GM19328 (cell line): Measurements from ENCODE around the gene PRKCB.

ENCODE experiments used
- ATAC-seq: cut with Tn5 transposase; IDR thresholded peaks from one replicate; pipeline ENCODE4 v1.9.1; 2021; ENCODE audit warnings: mild to moderate bottlenecking, moderate library complexity; ENCODE audit not compliant: unreplicated experiment

The PRKCB gene

DNA sequence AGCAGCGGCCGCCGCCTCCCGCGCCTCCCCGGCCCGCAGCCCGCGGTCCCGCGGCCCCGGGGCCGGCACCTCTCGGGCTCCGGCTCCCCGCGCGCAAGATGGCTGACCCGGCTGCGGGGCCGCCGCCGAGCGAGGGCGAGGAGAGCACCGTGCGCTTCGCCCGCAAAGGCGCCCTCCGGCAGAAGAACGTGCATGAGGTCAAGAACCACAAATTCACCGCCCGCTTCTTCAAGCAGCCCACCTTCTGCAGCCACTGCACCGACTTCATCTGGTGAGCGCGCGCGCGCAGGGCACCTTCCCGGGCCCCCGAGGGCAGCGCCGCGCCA lies 258 bp downstream of the PRKCB start:
- peak; percentile 27 for ATAC-seq

DNA sequence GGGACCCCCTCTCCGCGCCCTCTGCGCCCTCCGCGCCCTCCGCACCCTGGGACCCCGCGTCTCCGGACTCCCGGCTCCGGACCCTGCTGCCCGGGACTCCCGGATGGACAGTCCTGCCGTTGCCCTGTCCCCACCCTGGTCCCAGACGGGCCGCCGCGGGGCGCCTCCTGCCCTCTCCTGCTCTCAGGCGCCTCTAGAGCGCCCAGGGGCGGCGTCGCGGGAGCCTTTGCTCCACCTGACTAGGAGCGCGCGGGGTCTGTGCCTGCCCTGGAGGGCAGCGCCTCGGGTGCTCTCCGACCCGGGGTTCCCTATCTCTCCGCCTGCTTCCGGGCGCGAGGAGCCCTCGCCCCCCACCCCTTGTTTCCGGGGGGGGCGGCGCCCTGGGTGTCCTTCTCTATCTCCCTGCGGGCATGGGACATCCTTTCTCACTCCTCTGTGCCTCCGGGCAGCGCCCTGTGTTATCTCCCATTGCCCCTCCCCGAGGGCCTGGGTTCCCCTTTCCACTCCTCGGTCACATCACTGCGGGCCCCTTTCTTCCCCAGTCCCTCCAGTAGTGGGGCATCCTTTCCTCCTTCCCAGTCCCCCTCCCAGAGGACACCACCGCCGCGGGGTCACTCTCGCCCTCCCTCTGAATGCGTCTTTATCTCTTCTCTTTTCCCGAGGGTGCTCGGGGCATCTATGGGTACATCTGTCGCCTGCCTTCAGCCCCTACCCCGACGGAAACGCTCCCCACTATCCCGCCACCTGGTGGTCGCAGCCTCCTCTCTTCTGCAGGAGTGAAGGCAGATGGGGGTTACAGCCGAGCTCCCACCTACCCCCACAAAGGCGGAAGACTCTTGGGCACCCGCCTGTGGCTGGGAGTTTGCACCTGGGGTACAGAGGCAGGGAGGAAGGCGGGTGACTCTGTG lies 875 bp downstream of the PRKCB start:
- ATAC-seq = peak; percentile 28

DNA sequence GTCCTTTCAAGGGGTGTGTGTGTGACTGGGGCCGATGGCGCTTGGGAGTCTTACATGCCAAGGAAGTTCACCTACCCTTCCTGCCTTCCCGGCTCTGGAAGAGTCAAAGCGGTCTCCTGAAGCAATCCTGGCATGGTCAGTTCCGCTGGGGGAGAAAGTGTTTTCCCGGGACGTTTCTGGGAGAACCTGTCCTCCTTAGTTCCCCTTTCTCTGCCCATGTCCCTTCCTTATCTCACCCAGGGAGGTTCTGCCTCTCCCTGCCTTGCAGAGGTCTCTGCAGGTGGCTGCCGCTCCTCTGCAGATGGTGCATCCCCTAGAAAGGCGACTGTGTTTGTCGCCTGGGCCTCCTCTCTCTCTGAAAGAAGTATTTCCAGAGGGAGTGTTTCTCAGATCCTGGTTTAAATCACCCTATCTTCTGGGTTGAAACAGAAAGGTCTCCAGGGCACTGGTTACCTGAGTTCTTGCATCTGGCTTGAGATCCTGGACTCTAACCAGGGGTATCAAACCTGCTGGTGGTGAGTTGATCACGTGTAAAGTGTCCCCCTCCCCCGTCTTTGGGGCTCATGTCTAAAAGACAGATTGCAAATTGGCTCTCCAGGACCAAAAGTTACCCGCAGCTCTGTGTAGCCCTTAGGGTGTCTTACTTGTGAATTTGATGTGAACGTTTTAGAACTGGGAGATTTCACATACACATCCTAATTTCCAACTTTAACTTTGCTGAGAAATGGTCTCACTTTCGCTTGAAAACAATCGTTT lies 1.9 kb downstream of the PRKCB start:
- no peak for ATAC-seq

DNA sequence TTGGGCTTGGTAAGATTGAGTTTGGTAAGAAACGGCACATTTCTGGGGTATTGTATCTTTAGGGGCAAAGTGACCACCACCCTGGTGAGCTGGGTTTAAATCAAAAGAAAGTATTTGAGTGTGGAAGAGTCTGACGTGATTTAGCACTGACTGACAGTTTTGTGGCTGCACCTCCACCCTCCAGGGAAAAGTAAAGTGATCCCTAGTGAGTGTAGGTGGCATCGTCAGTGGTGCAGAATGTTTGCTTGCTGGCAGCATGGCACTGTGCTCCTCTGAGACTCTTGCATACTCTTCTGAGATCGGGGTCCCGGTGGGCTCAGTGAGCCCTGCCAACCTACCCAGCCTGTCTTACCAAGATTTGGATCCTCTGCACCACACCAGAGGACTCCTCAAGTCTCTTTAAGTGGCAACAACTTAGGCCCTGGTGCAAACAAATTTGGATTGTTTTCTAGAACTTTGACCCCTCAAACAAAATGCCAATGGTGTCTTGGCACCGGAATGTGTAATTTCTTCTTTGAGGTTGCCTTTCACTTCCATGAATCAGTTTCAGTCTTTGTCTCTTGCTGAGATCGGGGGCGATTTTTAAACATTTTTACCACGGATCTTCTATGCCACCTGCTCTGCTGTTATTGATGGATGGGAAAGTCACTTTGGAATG lies 2.8 kb downstream of the PRKCB start:
- ATAC-seq = no peak

DNA sequence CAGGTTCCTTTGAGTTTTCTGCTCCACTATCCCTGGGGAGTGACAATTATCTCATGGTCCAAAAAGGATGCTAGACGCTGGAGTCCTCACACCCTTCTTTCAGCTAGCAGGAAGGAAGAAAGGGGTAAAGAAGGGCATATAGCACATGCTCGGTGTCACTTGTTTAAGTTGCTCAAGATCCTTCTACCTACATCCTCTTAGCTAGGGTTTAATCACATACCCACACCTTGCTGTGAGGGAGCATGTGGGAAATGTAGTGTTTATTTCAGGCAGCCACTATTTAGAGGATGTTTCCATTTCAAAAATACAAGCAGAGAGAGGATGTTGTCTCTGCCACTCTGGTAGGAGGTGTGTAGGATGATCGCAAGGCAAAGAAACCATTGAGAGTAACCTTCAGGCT lies 4.5 kb downstream of the PRKCB start:
- no peak for ATAC-seq

DNA sequence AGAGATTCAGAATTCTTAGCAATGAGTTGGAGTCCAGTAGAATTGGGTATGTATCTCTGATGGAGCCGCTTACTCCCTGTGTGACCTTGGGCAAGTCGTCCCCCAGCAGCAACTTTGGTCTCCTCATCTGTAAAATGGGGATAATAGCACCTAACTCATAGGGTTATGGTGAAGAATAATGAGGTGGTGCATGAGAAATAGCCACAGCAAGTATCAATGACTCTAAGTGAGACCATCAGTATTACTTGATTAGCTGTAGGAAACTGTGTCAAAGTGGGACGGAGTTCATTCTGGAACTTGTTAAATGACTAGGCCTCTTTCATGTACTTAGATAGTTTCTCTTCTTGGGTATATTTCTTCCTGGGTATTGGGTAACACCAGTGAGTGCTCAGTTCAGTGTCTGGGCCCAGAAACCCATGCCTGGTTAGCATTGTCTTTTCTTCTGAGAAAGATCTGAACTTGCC lies 6.4 kb downstream of the PRKCB start:
- peak; percentile 48 for ATAC-seq

DNA sequence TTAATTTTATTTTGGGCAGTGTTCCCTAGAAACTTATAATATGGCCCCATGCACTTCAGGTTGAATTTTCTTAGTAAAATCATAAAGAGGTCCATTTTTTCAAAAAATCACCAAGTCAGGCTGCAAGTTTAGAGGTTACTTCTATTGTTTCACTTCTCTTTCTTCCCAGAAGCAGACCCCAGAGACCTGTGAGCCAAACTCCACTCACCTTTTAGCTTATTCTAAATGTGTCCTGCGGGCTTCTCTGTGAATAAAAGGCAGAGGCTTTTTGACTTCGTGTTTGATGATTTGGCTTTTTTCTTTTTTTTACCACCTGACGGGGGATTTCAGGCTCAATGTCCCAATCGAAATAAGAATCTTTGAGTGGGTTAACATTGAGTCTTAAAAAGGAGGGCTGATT lies 7.4 kb downstream of the PRKCB start:
- ATAC-seq = no peak

DNA sequence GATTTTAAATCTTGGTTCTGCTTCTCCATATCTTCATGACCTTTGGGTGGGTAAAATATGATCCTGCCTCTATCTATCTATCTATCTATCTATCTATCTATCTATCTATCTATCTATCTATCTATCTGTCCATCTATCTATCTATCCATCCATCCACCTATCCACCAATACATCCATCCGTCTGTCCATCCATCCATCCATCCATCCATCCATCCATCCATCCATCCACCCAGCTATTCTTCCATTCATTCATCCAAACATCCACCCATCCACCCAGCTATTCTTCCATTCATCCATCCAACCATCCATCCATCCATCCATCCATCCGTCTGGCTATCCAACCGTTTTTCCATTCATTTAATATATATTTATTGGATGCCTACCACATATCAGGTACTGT lies 11.5 kb downstream of the PRKCB start:
- no peak for ATAC-seq

DNA sequence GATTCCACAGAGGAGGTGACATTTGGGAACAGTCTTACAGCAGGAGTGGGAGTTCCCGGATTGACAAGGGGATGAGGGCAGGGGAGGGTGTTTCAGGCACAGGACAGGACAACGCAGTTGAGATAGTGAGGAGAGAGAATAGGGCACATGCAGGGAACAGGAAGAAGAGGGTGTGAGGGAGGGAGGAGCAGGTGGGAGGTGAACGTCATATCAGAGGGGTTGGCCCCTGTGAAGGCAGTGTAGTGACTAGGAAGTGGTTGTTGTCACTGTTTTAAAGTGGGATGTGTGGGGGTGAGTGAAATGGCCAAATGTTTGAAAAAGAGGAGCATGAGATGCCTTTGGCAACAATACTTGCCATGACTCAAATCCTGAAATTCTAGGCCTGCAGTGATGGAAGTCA lies 12.2 kb downstream of the PRKCB start:
- ATAC-seq = no peak

DNA sequence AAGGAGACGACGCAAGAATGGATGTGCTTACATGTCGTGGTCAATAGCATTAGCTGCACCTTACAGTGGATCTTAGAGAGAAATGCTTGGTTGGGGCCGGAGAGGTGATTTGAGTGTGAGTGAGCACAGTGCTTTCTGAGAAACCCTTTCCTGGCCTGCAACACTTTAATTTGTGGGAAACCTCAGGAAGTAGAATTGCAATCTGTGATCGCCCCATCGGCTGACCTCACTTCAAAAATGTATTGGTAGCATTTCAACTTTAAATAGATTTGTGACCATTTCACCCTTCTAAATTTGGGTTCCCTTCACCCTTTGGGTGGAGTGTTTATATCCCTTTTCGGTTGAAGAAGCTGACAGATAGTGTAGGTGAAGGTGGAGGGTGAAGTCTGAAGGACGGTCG lies 13.2 kb downstream of the PRKCB start:
- ATAC-seq = no peak

DNA sequence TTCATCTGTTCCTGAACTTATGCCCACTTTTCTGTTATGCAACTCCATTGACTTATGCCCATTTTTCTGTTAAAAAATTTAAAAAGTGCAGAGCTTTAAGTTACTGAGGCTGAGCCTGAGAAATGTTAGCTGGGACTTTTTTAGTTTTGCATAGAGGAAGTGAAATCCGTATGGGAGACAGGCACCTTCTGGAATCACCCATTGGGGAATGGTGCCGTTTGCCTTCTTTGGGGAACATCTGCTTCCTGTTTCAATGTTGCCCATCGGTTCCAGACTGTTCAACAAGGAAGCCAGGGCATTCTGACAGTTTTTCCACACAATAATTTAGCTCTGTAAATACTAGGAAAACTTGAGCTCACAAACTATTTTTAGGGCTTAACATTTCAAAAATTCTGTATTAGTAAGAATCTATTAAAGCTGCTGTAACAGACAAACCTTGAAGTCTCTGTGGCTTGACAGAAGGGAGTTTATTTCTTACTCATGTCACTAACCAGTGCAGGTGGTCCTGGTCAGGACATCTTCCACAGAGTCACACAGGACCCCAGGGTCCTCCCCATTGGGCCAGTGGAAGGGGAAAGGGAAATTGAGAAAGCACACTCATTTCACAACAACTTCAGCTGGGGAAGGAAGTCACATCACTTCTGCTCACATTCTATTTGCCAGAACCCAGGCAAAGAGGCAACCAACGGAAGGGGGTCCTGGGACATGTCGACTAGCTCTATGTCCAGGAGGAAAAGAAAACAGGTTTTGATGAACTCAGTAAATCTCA lies 17.2 kb downstream of the PRKCB start:
- ATAC-seq = no peak

DNA sequence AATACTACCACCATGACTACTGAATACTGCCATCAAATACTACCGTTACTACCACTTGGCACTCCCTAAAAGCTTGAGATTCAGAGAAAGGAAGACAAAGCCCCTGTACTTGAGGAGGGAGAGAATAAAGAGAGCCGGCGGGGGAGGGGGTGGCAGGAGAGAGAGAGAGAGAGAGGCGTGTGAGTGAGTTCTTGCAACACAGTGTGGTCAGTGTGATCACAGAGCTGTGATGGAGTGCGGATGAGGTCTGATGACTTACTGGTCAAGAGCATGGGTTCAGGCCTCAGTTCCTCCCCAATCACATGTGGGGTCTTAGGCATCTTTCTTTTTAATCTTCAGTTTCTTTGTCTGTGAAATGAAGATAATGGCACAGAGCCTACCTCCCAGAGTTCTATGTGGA lies 19.2 kb downstream of the PRKCB start:
- ATAC-seq = no peak

DNA sequence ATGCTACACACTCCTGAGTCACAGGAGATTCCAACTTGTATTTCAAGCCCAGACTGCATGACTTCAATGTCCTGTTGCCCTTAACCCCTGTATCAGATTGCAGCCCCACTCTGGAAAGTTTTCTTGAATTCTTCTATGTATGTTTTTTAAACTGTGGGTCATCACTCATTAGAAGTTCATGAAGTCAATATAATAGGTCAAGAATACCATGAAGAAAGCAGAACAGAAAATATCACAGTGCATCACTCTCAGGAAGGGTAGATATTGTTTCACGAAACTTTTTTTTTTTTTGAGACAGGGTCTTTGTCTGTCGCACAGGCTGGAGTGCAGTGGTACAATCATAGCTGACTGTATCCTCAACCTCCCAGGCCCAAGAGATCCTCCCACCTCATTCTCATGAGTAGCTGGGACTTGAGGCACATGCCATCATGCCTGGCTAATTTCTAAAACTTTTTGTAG lies 20.5 kb downstream of the PRKCB start:
- ATAC-seq = no peak

DNA sequence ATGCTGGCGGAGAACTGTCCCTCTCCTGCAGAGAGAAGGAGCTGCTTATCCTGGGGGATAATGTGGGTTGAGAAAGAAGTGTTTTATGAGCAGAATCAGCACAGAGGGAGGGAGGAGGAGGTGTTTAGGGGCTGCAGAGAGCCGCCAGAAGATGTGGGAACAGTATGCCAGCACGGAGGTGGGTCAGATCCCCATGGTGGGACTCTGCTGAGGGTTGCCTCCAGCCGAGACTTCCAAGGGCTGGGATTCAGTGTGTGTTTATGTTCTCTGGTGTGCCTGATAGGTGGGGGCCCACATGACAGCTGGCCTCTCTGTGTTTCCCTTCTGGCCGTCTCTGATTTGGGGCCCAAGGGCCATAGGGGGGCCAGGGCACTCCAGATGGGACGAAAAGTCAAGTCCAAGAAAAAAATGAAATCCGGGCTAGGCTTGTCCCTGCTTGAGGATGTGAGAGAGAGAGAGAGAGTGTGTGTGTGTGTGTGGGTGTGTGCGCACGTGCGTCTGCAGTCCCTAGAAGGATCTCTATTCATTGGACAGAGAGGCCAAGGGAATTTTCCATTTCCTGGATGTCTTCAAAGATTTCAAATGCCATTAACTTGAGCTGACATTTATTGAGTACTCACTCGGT lies 21.6 kb downstream of the PRKCB start:
- no peak for ATAC-seq

DNA sequence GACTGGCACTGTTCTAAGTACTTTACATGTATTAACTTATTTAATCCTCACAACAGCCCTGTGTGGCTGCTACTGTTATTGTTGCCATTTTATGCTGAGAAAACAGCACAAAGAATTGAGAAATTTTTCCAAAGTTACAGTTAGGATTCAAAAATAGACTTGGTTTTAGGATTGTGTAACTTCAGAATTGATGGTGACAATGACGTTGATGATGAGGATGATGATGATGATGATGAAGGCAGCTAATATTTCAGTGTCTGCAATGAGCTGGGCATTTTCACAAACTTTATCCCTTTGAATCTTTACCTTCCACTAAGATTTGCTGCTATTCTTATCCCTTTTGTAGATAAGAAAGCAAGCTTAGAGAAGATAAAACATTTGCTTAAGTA lies 22.1 kb downstream of the PRKCB start:
- no peak for ATAC-seq

DNA sequence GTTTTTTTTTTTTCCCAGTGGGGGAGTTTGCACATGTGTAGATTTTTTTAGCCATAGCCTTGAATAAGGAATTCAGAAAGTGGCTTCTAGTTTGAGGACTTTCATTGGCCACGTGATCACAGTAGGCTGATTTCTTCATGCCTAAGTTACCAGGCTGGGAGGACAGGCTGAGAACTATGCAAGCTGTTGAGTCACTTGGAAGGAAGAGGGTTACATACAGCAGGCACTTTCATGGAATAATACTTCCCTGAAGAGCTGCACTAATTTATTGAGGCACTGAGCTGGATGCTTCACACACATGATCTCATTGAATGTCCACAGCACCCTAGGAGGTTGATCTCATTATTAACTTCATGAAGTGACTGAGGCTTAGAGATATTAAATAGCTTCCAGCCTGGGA lies 22.8 kb downstream of the PRKCB start:
- no peak for ATAC-seq

DNA sequence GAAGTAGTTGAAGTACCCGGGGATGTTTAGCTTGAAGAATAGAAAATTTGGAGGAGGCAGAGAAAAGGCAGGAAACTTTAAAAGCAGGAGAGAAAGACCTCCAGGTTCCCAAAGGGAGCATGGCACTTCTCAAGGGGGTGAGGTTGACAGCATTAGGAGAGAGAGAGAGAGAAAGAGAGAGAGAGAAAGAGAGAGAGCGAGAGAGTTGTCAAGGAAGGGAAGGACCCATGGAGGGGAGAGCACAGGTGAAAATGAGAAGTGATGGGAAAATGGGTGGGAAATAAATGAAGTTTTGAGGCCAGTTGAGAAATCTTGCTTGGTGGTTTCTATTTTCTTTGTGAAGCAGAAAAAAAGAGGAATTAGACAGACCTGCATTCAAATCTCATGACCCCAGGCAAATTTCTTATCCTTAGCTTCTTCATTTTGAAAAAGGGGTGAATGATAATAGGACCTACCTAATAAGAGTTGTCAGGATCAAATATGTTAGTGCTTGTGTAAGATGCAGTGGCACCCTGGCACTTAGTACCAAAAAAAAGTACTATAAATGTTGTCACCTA lies 24.0 kb downstream of the PRKCB start:
- ATAC-seq = no peak

DNA sequence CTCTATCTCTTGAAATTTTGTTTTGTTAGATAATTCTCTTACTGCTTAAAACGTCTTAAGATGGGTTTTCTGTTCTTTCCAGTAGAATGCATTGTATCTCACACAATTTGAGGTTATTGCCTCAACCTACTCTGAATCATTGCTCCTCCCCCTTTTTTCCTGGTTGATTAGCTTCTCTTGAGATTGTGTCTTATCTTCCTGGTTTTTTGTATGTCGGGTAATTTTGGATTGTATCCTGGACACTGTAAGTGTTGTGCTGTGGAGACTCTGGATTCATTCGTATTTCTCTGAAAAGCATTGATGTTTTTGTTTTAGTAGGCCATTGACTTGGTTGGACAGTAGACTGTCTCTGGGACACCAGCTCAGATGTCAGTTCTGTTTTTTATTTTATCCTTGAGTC lies 26.1 kb downstream of the PRKCB start:
- no peak for ATAC-seq

DNA sequence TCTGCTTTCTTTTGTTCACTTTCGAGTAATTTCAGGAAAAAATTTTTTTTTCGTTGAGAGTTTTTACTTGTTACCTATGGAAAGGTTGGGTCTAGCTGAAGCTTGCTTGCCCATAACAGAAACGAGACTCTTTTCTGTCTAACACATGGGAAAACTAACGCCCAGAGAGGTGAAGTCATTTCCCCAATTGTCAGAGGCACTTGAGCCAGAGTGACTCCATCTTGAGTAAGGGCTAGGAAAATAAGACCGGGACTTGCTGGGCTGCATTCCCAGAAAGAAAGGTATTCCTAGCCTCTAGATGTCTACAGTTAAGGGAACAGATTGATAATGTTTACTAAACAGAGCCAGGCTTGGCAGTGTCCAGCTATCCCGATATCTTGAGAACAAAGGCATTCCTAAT lies 26.8 kb downstream of the PRKCB start:
- no peak for ATAC-seq
